HG02981 (cell line): Measurements from ENCODE around the gene CDC37L1.

ENCODE experiments used
- ATAC-seq: cut with Tn5 transposase; IDR thresholded peaks from one replicate; pipeline ENCODE4 v1.9.1; 2021; ENCODE audit warnings: mild to moderate bottlenecking, moderate library complexity; ENCODE audit not compliant: unreplicated experiment

The CDC37L1 gene

DNA sequence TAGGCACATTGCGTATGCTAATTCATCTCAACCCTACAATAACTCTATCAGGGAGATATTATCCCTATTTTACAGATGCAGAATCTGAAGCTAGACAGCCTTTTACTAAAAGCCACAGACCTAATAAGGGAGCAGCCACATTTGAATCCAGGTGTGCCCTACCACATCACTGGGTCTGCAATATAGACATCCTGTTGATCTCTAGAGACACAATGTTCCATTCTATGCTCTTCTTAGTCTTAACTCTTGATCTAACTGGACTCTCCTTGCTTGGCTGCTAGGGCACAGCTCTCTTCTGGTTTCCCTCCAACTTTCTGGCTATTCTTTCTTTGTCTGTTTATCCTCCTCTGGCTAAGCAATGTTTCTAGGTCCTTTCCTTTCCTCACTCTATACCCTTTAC lies 11.7 kb upstream of the CDC37L1 start:
- ATAC-seq = no peak

DNA sequence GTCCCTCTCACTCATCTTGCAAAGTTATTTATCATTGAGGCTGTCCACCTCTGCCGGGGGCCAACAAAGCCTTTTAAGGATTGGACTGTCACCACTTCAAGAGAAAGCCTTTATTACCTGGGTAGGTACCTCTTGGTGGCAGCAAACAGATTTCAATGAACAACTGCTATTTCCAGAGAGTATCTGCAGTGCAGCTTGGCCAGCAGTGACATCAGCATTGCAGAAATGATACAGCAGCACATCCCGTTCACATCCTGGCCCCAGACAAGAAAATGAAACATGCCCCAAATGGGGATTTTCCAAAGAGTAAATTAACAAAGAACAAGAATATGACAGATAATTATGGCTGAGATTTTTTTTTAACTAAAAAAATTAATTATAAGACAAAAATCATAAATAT lies 10.8 kb upstream of the CDC37L1 start:
- no peak for ATAC-seq

DNA sequence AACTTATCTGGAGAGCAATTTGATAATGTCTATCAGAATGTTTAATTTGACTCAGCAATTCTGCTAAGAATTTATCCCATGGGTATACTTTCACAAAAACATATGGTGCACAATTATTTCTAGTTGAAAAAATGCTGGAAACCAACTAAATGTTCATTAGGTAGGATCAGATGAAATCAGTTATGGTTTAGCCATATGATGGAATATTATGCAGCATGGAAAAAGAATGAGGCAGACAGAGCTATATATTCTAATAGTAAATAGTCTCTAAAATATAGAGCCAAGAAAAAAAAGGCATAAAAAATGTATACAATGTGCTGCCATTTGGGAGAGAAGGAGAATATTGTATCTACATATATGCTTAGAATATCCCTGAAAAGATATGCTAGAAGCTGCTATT lies 9.5 kb upstream of the CDC37L1 start:
- ATAC-seq = no peak

DNA sequence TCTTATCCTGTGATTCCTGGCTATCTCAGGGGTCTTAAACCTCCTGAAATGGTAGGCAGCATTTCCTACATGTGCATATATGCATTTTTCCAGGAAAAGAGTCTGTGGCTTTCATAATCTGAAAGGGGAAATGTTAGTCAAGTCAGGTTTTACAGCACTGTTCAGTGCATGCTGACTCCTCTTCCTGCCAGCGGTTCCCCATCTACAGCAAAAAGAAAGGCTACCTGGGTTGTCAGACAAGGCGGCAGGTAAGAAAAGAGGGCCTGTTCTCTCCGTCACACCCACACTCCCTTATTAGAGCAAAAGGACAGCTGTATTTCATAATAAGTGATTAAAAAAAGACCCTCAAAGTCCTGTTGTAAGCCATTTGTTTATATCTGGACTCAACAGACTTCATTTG lies 8.8 kb upstream of the CDC37L1 start:
- ATAC-seq = no peak

DNA sequence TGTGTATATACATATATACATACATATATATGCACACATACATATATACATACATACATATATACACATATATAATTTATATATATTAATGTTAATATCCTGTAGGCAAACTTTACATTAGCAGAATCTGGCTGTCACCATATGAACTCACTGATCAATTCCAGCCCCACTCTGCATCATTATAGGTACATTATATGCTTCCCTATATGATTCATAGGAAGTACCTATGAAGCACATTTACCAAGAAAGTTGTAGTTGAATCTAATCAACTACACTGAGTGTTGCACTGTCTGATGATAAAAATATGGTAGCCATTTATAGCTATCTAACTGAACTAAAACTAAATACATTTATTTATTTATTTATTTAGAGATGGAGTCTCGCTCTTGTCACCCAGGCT lies 7.6 kb upstream of the CDC37L1 start:
- no peak for ATAC-seq

DNA sequence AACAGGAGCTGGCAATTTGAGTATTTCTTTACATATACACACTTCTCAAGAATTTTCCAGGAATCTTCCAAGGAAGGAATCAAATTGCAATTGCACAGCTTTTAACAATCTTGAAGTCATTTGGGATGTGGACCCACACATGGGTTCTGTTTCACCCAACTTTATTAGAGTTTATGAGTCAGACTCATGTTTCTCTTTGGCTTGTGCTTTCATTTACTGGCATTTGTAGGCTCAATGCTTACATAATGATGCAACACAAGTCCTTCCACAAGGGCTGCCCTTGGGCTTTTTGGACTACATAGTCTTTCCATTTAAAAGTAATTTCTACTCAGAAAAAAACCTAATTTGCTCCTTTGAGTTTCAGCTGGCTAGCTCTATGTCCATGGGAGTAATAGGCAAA lies 4.6 kb upstream of the CDC37L1 start:
- no peak for ATAC-seq

DNA sequence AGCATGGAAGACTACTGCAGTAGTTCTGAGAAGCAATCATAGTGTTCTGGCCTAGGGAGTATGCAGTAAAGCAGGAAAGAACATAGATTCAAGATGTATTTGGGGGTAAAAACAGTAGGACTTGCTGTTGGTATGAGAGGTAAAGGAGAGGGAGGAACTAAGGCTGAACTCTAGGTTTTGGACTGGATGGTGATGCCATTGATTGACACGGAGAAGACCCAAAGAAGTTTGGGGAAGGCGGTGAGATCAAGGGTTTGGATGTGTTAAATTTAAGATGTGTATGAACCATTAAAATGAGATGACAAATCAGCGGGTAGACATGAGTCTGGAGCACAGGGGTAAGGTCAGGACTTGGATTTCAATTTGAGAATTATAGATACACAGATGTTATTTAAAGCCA lies 2.0 kb upstream of the CDC37L1 start:
- ATAC-seq = no peak

DNA sequence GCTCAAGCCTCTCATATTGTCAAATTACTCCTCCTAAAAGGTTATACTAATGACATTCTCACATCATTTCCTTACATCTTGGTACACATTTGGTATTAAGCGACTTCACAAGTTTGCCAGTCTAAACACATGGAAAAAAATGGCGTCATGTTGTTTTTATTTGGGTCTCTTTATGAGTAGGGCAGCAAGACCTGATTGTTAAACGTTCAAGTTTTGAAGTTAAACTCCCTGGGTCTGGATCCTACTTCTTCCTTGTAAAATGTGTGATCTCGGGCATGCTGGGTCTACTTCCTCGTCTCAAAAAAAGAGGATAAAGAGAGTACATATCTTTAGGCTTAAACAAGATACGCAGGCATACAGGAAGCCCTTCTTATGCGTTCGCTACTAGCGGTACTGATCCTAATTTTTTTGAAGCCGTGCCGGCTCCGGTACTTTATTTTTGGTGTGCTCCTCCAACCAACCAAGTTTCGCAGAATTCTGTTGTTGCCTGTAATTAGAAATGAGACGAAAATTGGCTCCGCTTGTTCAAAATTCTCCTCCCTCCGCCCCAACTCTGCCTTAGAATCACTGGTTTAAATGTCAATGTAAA lies 596 bp upstream of the CDC37L1 start:
- ATAC-seq = no peak

DNA sequence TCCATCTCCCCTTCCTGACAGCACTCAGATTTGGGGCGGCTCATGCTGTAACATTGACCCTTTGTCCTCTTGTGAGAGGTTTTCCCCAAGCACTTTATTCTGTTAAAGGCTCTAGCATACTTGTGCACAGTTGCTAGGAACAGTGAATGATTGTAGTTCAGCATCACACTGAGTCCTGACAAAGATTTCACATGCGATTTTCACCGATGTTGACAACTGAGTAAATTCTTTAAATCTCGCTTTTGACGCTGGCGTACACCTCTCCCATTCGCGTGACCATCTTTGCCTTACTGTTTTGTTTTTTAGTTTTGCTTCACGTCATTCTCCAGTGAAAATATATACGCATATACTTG lies 780 bp downstream of the CDC37L1 start:
- no peak for ATAC-seq

DNA sequence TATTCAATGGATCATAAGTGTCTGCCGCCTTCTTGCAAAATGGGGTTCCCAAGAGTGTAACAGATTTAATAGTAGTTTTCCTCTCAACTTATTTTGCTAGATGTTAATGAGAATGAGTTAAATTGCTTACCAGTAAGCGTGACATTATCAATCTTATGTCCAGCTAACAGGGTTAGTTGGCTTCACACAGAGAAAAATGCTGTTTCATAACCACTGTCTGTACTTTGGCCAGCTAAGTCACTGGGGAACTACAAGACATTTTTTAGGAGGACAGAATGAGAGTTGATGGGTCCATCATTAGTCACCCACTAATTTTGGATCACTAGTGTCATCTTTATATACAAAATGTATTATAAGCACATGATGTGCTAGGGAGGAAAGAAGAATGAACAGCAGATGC lies 1.4 kb downstream of the CDC37L1 start:
- ATAC-seq = no peak

DNA sequence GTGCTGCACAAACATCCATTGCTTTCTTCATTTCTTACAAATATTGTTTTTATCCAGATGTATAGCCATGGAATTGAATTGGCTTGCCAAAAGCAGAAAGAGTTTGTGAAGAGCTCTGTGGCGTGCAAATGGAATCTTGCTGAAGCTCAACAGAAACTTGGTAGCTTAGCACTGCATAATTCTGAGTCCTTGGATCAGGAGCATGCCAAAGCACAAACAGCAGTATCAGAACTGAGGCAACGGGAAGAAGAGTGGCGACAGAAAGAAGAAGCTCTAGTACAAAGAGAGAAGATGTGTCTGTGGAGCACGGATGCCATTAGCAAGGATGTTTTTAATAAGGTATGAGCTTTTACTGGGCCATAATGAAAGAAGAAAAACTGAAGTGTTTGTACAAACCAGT lies 5.5 kb downstream of the CDC37L1 start:
- ATAC-seq = no peak

DNA sequence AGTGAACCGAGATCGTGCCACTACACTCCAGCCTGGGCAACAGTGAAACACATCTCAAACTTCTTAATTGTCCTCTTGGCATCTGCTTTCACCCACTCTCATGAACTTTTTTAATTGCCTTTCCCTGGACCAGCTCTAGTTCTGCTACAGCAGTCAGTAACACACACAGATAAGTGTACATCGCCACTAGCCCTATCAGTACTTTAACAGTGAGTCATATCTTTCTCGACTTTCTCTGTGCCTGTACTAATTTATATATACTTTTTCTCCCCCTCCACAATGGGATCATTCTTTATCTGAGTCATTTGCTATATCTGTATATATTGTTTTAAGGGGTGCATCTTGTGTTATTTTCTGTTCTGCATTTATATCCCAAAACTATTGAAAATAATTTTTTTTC lies 6.7 kb downstream of the CDC37L1 start:
- no peak for ATAC-seq

DNA sequence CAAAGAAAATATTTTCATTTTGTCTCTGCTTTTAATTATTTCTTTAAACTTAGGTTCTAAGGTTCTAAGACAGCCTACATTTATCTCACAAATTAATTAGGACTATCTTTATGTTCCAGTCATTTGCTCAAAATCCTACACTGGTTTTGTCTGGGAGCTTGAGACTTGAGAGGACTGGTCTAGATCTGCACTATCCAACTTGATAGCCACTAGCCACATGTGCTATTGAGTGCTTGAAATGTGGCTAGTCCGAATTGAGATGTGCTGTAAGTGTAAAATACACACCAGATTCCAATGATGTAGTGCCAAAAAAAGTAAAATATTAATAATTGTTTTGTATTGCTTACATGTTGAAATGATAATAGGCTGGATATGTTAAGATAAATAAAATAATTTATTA lies 7.2 kb downstream of the CDC37L1 start:
- ATAC-seq = no peak

DNA sequence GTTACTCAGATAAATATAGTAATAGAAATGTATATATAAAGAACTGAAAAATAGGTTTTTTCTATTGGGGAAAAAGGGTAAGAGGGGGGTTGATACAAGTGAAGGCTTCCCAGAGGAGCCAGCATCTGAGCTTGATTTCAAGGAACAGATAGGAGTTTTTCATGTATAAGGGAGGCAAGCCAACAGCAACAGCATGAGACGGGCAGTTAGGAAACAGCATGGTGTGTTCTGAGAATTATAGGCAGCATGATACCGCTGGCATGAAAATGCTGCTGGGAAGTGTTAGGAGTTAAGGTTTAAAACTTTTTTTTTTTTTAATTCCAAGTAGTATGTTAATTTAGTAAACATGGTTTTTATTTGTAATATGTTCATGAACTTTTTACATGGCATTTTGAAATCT lies 9.7 kb downstream of the CDC37L1 start:
- ATAC-seq = no peak

DNA sequence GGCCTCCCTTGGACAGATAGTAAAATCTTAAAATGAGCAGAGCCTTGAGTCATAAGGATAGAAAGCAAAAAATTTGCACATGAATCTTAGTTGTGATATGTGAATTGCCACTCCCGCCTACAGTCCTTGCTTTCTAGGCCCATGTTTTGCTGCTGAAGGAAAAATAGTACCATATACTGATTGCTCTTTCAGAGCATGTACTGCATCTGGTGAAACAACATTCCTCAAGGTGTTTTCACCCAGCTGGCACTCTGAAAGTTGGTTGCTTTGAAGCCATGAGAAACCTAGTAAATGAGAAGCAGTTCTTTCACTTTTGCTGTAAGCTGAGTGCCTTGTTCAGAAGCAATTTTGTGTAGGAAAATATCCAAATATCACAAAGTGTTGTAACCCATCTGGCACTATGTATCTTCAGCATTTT lies 10.3 kb downstream of the CDC37L1 start:
- peak; percentile 58 for ATAC-seq

DNA sequence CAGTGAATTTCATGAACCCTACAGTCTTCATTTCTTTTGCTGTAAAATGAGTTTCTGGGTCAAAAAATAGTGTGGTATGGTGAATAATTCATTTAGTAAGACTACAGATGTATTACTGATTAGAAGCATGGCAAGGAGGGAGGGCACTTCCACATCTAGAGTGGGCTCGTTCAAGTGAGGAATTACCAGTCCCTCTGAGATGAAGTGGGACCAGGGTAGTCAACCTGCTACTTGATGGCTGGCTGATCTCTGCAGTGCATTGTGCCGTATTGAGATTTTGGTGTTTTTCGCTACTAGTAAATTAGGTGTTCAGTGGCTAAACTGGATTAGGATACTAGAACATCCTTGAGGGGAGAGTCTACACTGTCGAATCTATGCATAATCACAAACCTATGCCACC lies 10.8 kb downstream of the CDC37L1 start:
- peak; percentile 58 for ATAC-seq

DNA sequence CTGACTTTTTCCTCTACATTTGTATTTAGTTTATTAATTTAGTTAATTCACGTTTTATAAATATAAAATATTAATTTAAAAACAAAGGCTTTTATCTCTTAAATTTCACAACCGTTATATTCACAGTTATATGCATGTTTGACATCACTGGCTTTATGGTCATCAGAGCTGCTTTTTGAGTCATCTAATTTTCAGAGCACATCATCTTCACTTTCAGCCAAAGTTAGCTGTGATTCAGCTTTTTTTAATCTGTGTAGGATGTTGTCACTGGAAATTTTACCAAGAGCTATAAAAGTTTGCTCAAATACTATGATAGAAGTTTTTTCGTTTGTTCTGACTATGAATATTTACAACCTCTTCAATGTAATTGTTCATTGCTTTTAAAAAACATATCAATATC lies 12.4 kb downstream of the CDC37L1 start:
- no peak for ATAC-seq

DNA sequence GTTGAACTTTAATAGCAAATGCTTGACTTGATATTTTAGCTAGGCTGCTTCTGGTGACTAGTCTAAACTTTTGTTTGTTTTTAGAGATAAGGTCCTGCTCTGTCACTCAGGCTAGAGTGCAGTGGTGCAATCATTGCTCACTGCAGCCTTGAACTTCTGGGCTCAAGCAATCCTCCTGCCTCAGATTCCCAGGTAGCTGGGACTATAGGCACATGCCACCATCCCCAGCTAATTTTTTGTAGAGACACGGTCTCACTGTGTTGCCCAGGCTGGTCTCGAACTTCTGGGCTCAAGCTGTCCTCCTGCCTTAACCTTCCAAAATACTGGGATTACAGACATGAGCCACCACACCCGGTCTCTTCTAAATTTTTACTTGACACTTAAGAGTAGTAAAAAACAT lies 20.7 kb downstream of the CDC37L1 start:
- ATAC-seq = no peak

DNA sequence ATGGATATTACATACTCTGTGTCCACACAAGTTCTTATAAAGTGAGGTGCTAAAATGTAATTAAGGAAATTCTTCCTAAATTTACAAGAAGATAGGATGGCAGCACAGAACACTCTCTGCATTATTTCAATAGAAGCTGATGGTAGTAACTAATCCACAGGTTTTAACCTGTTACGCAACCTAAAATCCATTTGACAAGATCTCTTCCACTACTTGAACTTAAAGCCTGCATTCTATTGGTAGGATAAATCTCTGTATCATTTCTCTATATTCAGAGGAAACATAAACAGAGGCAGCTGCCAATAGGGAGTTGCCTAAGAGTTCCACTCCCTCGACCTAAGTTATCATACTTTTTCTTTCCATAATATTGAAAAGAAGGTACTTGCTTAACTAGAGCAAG lies 21.6 kb downstream of the CDC37L1 start:
- no peak for ATAC-seq

DNA sequence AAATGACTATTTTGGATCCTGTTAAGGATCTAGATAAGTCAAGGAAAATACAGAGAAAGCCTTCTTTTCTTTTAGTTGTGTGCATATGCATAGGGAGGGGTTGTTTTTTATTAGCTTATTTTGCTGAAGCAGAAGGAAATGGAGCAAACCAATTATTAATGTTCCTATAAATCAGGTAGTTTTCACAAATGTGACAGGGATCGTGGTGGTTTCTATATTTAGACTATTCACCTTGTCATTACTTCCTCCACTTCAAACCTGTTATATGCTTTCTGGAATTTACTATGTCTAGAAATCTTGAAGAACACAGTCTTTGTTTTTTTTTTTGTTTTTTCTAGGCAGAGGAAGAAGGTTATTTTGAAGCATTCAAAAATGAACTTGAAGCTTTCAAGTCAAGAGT lies 22.2 kb downstream of the CDC37L1 start:
- ATAC-seq = no peak

DNA sequence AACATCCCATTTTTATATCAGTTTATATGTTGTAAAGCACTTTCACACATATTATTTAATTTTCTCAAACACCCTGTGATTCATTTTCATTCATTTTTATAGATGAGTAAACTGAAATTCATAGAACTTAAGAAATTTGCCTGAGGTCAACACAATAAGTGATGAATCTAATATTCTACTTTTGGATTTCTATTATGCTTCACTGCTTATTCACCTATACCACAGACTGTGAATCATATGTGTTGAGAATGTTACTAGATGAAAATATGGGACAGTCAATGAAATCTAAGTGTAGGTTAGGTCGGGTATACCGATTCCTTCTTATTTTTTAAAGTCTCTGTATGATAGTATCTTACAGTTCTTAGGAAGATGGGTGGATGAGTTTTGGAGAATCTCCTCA lies 24.8 kb downstream of the CDC37L1 start:
- no peak for ATAC-seq

DNA sequence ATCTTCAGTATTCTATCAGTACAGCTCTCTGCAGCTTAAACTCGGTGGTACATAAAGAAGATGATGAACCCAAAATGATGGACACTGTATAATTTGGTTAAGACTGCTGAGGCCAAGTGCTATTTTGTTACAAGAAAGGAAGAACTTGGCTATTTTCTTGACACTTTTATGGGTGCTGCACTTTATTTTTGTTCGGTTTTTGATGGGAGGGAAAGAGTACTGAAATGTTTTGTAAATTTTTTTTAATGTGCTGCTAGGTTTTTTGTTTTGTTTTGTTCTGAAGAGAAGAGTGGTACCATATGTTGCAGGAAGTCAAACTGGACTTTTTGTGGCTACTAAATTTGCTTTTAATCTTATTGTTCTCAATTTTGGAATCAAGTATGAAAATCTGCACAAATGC lies 26.7 kb downstream of the CDC37L1 start:
- ATAC-seq = no peak

DNA sequence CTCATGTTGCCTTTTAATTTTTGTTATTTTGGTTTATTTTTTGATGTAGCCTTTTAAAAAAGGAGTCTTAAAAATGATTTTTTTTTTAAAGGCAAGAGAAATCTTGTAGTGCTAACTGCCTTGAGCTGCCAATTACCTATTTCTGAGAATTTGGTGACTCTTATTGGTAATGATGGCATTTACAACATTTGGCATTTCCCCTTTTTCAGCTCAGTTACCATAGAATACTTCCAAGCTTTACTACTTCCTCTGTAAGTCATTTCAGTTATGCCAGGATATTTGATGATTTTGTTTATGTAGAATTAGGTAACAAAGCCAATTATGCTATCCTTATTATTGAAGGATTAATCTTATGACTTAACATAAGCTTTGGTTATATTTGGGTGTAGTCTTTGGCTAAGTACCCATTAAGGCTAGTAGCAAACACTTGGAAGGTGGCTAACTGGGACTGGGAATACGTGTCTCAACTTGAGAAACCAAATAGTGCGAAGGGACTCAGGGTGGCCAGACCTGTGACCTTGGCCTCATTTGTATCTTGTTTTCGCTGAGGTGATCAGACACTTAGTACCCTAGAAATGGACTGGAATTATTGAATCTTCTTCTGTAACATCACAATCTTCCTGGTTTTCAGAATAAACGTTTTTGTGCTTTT lies 27.7 kb downstream of the CDC37L1 start:
- ATAC-seq = no peak
